HepG2 (cell line): Measurements from ENCODE around the gene KLF12. TPM values are rescaled to one million over a fixed set of nuclear protein-coding genes. Genes with fewer than 3 reads are reported as not detected.

Experiments used
- CBFB ChIP-seq: sonication (generic); formaldehyde crosslinking; IDR thresholded peaks from 2 replicates; pipeline ENCODE4 v1.4.0; 2020; ENCODE audit warnings: missing genetic modification reagents
- FOXK1 ChIP-seq: sonication (generic); formaldehyde crosslinking; IDR thresholded peaks from 2 replicates; pipeline ENCODE4 v1.4.0; 2020; ENCODE audit warnings: low read depth, missing genetic modification reagents, borderline replicate concordance
- GZF1 ChIP-seq: sonication (generic); formaldehyde crosslinking; IDR thresholded peaks from 2 replicates; pipeline ENCODE4 v1.5.1; 2020; ENCODE audit warnings: mild to moderate bottlenecking, missing genetic modification reagents
- HES4 ChIP-seq: sonication (generic); formaldehyde crosslinking; IDR thresholded peaks from 2 replicates; pipeline ENCODE4 v1.9.0; 2021; ENCODE audit warnings: mild to moderate bottlenecking, missing genetic modification reagents, borderline replicate concordance
- KDM2A ChIP-seq: sonication (generic); formaldehyde crosslinking; IDR thresholded peaks from 2 replicates; pipeline ENCODE4 v1.4.0; 2020; ENCODE audit warnings: low read depth, missing genetic modification reagents, borderline replicate concordance
- MAX ChIP-seq: IDR thresholded peaks from 2 replicates; pipeline ENCODE4 v1.6.1; 2012; ENCODE audit warnings: inconsistent platforms
- MLXIP ChIP-seq: sonication (generic); formaldehyde crosslinking; IDR thresholded peaks from 2 replicates; pipeline ENCODE4 v1.9.0; 2021; ENCODE audit warnings: missing genetic modification reagents, borderline replicate concordance
- MXD1 ChIP-seq: sonication (generic); formaldehyde crosslinking; IDR thresholded peaks from 2 replicates; pipeline ENCODE4 v1.4.0; 2020; ENCODE audit warnings: mild to moderate bottlenecking, missing genetic modification reagents
- MYC ChIP-seq: sonication (generic); formaldehyde crosslinking; IDR thresholded peaks from 2 replicates; pipeline ENCODE4 v1.9.0; 2021; ENCODE audit warnings: missing genetic modification reagents, borderline replicate concordance
- NONO ChIP-seq, 2 experiments: fragments of 450-650 bp in 1 of 2; sonication (generic) in 1 of 2; formaldehyde crosslinking in 1 of 2; IDR thresholded peaks in 1 of 2; conservative IDR thresholded peaks in 1 of 2; 2 replicates each; pipeline versions ENCODE4 v1.6.1 to v1.8.0; 2017 to 2022; ENCODE audit warnings: mild to moderate bottlenecking in 1 of 2, missing genetic modification reagents in 1 of 2, moderate library complexity in 1 of 2
- SALL1 ChIP-seq: sonication (generic); formaldehyde crosslinking; IDR thresholded peaks from 2 replicates; pipeline ENCODE4 v1.8.0; 2022; ENCODE audit warnings: mild to moderate bottlenecking, missing genetic modification reagents
- SRSF1 ChIP-seq: fragments of 200-400 bp; formaldehyde crosslinking; optimal IDR thresholded peaks from 2 replicates; pipeline ENCODE3; 2017; ENCODE audit warnings: mild to moderate bottlenecking, low read depth, low read length, moderate library complexity
- SSRP1 ChIP-seq: IDR thresholded peaks from 2 replicates; pipeline ENCODE4 v1.6.1; 2016; ENCODE audit warnings: control low read depth
- TFAP4 ChIP-seq: sonication (generic); IDR thresholded peaks from 2 replicates; pipeline ENCODE4 v1.6.1; 2016; ENCODE audit warnings: low read depth, borderline replicate concordance
- ZNF264 ChIP-seq: sonication (generic); formaldehyde crosslinking; IDR thresholded peaks from 2 replicates; pipeline ENCODE4 v1.4.0; 2020; ENCODE audit warnings: missing genetic modification reagents
- ZNF501 ChIP-seq: sonication (generic); formaldehyde crosslinking; IDR thresholded peaks from 2 replicates; pipeline ENCODE4 v1.5.1; 2020; ENCODE audit warnings: mild to moderate bottlenecking, moderate library complexity, missing genetic modification reagents
- ZNF564 ChIP-seq: sonication (generic); formaldehyde crosslinking; IDR thresholded peaks from 2 replicates; pipeline ENCODE4 v1.8.1; 2023; ENCODE audit warnings: mild to moderate bottlenecking, missing genetic modification reagents
- ZNF737 ChIP-seq: sonication (generic); formaldehyde crosslinking; IDR thresholded peaks from 2 replicates; pipeline ENCODE4 v1.5.0; 2020; ENCODE audit warnings: missing genetic modification reagents, mild to moderate bottlenecking, borderline replicate concordance
- ZNF776 ChIP-seq: sonication (generic); formaldehyde crosslinking; IDR thresholded peaks from 2 replicates; pipeline ENCODE4 v1.4.0; 2020; ENCODE audit warnings: mild to moderate bottlenecking, missing genetic modification reagents
- polyA plus RNA-seq, 8 experiments: library from polyadenylated mRNA; depleted of rRNA in 3 of 8; stranded (reverse) in 7 of 8; unstranded in 1 of 8; fragments of >200 nt; fragmentation: Illumina TruSeq in 4 of 8; extraction: Trizol in 4 of 8; gene quantifications; 2 replicates each; pipeline versions ENCODE4 v1.2.1 to v1.2.3, GENCODE V29; 2011 to 2016; ENCODE audit warnings: low read depth in 4 of 8, missing spikeins in 1 of 8, mixed read lengths in 1 of 8; ENCODE audit not compliant: insufficient read depth in 1 of 8
- total RNA-seq, 5 experiments: library from RNA; depleted of rRNA; stranded (reverse); fragments of >200 nt; fragmentation: Illumina TruSeq; extraction: Trizol; gene quantifications; 2 replicates each; pipeline ENCODE4 v1.2.3, GENCODE V29; 2016; ENCODE audit warnings: low read depth in 1 of 5
- TF ChIP-seq, protein P1 (sequence below): sonication (generic); formaldehyde crosslinking; IDR thresholded peaks from 2 replicates; pipeline ENCODE4 v1.9.0; 2021; ENCODE audit warnings: missing genetic modification reagents, mild to moderate bottlenecking, borderline replicate concordance
- TF ChIP-seq, protein P2 (sequence below): sonication (generic); formaldehyde crosslinking; IDR thresholded peaks from 2 replicates; pipeline ENCODE4 v1.5.0; 2020; ENCODE audit warnings: missing genetic modification reagents, mild to moderate bottlenecking, borderline replicate concordance

Gene KLF12
- total and polyA plus RNA-seq, 2 of the 13 experiments (the other 11 are each of a cell fraction or from before 2014, with no cell fraction given), result 0.66 to 1.5 TPM

DNA sequence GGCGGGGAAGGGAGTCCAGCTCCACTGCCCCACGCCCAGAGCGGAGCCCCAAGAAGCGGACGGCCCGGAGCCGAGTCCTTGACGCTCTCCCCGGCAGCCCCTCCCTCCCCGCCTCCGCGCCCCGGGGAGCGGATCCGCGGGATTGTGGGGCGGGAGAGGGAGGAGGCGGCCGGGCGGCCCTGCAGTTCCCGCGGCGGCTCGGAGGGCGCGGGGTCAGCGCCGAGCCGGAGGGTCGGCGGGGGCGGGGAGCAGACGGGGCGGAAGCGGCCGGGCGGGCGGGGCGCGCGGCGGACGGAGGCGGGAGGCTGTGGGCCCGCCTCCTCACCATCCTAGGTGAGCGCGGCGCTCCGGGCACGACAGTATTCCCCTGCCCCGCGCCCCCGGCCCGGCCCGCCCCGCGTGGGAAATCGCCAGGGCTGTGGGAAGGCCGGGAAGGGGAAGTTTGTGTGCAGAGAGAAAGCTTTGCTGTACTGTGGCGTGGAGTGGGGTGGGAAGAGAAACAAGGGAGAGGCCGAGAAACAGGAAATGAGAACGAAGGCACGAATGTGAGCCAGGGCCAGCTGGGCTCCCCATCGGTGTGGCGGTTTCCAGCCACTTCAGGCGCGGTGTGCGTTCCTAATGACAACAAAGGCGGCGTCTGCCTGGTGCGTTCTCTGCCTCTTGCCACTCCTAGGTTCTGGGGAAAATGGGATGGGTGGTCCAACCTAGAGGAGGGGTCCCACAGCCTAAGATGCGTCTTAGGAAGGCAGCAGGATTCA lies 1.3 kb upstream of the KLF12 start (continued):
- peak; percentile 24; the same call in 1 of the 2 replicates for TF ChIP-seq MXD1 (CRISPR knock-in tag)
- TF ChIP-seq TFAP4, result peak; percentile 63; the same call in 1 of the 2 replicates
- no peak for TF ChIP-seq NONO (IDR thresholded peaks at IDR 0.05)
- TF ChIP-seq NONO (CRISPR knock-in tag; conservative IDR thresholded peaks at IDR 0.05), result no peak
- no peak for TF ChIP-seq FOXK1 (CRISPR knock-in tag)
- no peak for TF ChIP-seq SSRP1
- TF ChIP-seq, protein P1, sequence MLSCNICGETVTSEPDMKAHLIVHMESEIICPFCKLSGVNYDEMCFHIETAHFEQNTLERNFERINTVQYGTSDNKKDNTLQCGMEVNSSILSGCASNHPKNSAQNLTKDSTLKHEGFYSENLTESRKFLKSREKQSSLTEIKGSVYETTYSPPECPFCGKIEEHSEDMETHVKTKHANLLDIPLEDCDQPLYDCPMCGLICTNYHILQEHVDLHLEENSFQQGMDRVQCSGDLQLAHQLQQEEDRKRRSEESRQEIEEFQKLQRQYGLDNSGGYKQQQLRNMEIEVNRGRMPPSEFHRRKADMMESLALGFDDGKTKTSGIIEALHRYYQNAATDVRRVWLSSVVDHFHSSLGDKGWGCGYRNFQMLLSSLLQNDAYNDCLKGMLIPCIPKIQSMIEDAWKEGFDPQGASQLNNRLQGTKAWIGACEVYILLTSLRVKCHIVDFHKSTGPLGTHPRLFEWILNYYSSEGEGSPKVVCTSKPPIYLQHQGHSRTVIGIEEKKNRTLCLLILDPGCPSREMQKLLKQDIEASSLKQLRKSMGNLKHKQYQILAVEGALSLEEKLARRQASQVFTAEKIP (CRISPR knock-in tag), result no peak
- no peak for TF ChIP-seq ZNF776 (CRISPR knock-in tag)
- 0 out of 2 replicates have a peak, but pooled peaks have one; percentile 9 for TF ChIP-seq ZNF501 (CRISPR knock-in tag)
- 0 out of 2 replicates have a peak, but pooled peaks have one; percentile 17 for TF ChIP-seq GZF1
- peak; percentile 8 for TF ChIP-seq SALL1 (CRISPR knock-in tag)
- TF ChIP-seq ZNF737 (CRISPR knock-in tag), result 0 out of 2 replicates have a peak, but pooled peaks have one; percentile 46
- TF ChIP-seq CBFB (CRISPR knock-in tag), result no peak
- peak; percentile 39; the same call in 1 of the 2 replicates for TF ChIP-seq KDM2A (CRISPR knock-in tag)
- no peak for TF ChIP-seq MLXIP (CRISPR knock-in tag)
- no peak for TF ChIP-seq SRSF1
- TF ChIP-seq ZNF264 (CRISPR knock-in tag), result no peak
- no peak for TF ChIP-seq MYC (CRISPR knock-in tag)
- 0 out of 2 replicates have a peak, but pooled peaks have one; percentile 8 for TF ChIP-seq MAX
- TF ChIP-seq, protein P2, sequence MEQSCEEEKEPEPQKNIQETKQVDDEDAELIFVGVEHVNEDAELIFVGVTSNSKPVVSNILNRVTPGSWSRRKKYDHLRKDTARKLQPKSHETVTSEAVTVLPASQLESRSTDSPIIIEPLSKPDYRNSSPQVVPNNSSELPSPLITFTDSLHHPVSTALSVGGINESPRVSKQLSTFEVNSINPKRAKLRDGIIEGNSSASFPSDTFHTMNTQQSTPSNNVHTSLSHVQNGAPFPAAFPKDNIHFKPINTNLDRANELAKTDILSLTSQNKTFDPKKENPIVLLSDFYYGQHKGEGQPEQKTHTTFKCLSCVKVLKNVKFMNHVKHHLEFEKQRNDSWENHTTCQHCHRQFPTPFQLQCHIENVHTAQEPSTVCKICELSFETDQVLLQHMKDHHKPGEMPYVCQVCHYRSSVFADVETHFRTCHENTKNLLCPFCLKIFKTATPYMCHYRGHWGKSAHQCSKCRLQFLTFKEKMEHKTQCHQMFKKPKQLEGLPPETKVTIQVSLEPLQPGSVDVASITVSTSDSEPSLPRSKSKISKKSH, result no peak
- TF ChIP-seq ZNF564 (CRISPR knock-in tag), result 0 out of 2 replicates have a peak, but pooled peaks have one; percentile 39
- no peak for TF ChIP-seq HES4
